GF-D8 (cell line): ENCODE data around the gene NOL8.

Experiments
- DNase-seq: peaks from one replicate; lab custom pipeline; 2025; lab: John Stamatoyannopoulos, UW

NOL8 gene

DNA sequence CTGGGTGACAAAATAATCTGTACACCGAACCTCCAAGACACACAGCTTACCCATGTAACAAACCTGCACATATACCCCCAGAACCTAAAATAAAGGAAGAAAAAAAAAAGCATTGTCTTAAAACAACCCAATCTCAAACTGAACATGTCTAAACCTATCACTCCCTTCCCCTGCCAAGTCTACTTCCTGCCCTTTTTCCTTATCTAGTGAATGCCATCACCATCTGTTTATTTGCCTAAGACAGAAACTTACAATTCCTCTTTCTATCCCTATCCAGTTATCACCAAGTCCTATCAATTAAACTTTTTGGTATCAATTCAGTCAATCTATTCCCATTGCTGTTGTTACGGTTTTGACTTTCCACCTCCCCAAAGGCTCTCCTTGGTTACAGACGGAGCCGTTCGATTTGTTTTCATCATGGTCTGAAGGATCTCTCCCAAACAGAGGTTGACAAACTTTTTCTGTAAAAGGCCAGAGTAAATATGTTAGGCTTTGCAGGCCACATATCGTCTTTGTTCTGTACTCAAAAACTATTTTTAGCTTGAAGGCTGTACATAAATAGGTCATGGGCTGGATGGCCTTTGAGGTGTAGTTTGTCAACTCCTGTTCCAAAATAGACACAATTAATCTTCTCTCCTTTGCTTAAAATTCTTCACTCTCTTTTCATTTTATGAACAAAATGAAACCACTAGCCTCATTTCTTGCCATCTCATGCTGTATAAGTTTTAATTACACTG lies 12.1 kb downstream of the NOL8 start:
- peak; percentile 8 for DNase-seq

DNA sequence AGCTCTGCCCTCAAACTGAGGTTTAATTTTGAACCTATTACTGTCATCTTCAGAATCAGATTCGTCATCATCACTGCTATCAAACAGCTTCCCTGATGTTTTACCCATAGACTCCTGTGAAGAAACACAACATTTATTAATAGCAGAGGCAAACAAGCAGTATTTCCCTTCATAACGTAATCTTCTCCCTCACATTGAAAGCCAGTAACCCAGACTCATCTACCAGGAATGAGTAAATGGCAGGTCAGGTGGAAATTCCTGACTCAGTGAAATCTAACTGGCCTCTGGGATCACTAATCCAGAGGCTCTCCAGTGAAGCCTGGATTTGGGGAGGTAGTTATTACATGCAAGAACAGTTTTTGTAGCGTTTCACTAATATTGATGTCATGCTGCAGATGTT lies 14.6 kb downstream of the NOL8 start:
- no peak for DNase-seq

- DNase-seq = no peak
Measured at GRCh38 chr9:92308893-92309292, 16.3 kb downstream of the NOL8 start.

DNA sequence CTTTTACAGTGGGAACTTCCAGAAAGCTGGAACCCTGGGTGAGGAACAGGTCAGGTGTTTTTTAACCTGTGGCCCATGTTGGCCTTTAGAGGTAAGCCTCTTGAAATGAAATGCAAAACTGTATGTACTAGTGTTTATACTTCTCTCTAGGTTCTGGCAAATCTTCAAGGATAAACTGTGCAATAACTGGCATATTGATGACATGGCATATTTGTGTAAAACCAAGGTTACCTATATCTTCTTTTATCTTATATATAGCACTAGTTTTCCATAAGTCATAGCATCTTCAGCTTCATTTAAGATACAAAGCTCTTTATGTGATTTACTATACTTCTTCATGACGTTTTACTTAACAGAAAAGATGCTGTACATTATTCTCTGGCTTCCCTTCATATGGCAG lies 24.2 kb downstream of the NOL8 start:
- DNase-seq = no peak

GRCh38 chr9:92299116-92299515 lies 26.0 kb downstream of the NOL8 start:
- peak; percentile 68 for DNase-seq

DNA sequence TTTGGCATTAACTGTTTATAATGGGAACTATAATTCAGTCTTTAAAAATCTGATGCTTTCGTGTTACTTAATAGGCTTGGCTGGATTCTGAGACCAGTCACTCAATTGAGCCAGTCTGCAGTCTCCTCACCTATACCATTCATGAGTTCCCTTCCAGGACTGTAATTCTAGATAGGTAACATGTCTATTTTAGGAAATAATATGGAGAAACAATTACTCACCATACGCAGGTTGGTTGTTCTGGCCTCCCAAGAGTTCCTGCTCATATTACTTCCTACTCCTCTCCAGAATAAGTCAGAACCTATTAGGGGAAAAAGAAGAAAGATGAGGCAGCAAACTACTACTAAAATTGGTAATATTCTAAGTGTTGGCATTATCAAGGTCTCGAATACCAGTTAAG lies 27.1 kb downstream of the NOL8 start:
- no peak for DNase-seq

DNA sequence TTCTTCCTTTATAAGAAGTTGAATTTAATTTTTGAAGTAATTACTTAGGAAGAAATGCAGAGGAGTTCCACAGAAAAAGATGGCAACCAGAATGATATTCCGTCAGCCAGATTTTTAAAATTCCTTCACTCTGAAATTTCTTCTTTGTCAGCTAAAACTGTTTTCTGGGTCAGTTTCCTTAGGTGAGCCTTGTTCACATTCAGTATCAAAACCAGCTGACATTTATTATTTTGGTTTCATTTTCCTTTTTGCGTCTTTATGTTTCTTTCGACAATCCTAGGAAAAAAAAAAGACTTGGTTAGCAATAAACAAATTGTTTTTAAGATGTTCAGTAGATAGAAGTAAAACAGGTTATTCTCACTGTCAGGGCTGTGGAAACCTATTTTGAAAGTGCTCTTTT lies 27.5 kb downstream of the NOL8 start:
- DNase-seq = no peak

DNA sequence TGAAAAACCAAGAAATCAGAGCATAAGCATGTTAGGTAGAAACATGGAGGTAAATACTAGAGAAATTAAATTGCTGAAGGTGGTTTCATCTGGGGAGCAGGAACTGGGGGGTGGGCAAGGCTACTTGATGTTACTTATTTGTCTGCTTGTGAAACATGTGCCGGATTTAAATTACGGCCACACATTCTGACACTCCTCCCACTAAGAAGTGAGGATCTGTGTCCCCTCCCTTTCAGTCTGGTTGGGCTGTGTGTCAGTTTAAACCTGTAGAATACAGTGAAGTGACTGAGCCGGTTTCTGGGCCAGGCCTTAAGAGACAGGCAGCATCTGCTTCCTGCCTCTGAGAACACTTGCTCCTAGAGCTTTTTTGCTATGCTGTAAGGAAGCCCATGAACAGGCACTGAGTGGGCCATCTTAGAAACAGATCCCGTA lies 29.3 kb downstream of the NOL8 start:
- DNase-seq = peak; percentile 36

GRCh38 chr9:92295240-92295790 lies 29.8 kb downstream of the NOL8 start:
- DNase-seq = no peak

DNA sequence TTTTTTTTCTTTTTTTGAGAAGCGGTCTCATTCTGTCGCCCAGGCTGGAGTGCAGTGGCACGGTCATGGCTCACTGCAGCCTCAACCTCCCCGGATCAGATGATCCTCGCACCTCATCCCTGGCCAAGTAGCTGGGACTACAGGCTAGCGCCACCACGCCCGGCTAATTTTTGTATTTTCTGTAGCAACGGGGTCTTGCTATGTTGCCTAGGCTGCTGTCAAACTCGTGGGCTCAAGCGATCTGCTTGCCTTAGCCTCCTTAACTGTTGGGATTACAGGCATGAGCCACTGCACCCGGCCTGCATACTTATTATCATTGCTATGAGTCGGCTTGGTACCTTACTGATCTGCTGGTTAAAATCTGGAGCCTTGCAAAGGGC lies 30.9 kb downstream of the NOL8 start:
- peak; percentile 35 for DNase-seq

- DNase-seq = peak; percentile 96
Measured at GRCh38 chr9:92293452-92294296, 31.5 kb downstream of the NOL8 start, which contains the start of gene IARS1. Gene IARS1, minus strand, starts transcription at chr9:92293697. Its CDS starts 4,278 bp downstream, at chr9:92289419.

GRCh38 chr9:92293075-92293354 lies 32.1 kb downstream of the NOL8 start:
- DNase-seq = no peak

- peak; percentile 2 for DNase-seq
Measured at GRCh38 chr9:92292338-92293074, 32.6 kb downstream of the NOL8 start.

- DNase-seq = no peak
Measured at GRCh38 chr9:92291577-92291976, 33.6 kb downstream of the NOL8 start.

- DNase-seq = no peak
Measured at GRCh38 chr9:92290785-92291429, 34.2 kb downstream of the NOL8 start.

DNA sequence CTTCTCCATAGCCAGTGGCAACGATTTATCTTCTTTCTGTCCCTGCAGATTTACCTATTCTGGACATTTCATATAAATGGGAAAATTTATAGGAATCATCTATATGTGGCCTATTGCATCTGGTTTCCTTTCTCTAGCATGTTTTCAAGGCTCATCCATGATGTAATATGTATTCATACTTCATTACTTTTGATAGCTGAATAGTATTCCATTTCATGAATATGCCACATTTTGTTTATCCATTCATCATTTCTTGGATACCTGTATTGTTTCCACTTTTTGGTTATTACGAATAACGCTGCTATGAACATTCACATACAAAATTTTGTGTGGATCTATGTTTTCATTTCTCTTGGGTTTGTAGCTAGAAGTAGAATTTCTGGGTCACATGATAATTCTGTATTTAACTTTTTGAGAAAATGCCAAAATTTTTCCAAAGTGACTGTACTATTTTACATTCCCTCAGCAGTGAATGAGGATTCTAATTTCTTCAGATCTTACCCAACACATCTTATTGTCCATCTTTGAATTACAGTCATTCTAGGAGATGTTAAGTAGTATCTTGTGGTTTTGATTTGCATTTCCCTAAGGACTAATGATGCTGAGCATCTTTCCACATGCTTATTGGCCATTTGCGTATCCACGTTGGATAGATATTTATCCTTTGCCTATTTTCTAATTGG lies 35.3 kb downstream of the NOL8 start:
- DNase-seq = no peak

- DNase-seq = no peak
Measured at GRCh38 chr9:92279302-92279701, 45.8 kb downstream of the NOL8 start.

DNA sequence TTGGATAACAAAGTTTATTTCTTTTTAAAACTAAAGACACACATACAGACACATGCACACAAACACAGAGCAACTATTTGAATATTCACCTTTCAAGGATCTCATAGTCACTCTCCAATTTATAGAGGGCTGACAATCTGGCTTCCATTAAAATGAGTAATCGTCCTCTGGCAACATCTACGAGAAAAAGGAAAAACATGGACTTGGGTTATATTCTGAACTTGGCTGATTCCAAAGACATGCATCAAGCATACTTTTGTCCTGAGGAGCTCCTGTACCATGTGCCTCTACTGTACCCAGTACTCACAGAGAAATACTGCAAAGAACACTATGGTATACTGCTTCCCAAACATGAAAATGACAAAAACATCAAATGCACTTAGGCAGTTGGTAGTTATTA lies 47.0 kb downstream of the NOL8 start:
- no peak for DNase-seq

DNA sequence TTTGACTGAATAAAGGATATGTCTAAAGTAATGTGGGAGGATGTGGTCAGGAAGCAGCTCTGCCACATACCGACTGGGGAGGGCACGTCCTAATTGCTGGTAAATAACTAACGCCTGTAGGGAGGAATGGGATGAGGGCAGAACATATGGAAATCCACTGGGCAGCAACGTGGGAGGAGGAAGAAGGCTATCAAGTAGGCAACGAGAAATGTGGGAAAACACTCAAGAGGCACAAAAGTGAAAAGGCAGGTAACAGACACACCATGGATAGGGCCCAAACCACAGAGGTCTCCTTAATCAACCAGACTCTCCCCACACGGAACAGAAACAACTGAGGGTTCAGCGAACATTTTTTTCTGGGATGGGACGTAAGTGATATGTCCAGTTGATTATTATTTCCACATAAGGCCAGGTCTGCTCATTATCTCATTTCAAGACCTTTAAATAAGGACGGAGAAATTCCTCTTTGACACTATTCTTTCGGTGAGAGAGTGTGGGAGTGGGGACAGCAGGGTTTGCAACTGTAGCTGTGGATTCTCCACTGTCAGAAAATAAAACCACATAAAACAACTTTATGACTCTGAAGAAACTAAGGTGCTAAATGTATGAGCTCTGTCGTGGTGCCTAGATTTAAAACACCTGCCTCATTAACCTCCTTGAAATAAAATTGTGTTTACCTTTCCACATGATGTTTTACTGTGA lies 48.7 kb downstream of the NOL8 start:
- peak; percentile 39 for DNase-seq

GRCh38 chr9:92275541-92275940 lies 49.6 kb downstream of the NOL8 start:
- no peak for DNase-seq

GRCh38 chr9:92270511-92270910 lies 54.6 kb downstream of the NOL8 start:
- DNase-seq = no peak
